HG03108 (cell line): ENCODE results near the gene CNDP1.
"Not testable (repeated sequence)": the region's sequence is repeated elsewhere in the genome, so short reads cannot be mapped to it uniquely, and the experiment has no call there.

ENCODE experiments used
- ATAC-seq: cut with Tn5 transposase; IDR thresholded peaks from one replicate; pipeline ENCODE4 v1.9.1; 2021; ENCODE audit warnings: moderate library complexity; ENCODE audit not compliant: unreplicated experiment

The CNDP1 gene

GRCh38 chr18:74534150-74534969 is at the start of gene CNDP1:
Gene CNDP1, plus strand, starts transcription at chr18:74534500. Its CDS starts 168 bp downstream, at chr18:74534668.
- no peak for ATAC-seq

GRCh38 chr18:74486119-74486849 is 48.0 kb upstream of the CNDP1 start:
- no peak for ATAC-seq

DNA sequence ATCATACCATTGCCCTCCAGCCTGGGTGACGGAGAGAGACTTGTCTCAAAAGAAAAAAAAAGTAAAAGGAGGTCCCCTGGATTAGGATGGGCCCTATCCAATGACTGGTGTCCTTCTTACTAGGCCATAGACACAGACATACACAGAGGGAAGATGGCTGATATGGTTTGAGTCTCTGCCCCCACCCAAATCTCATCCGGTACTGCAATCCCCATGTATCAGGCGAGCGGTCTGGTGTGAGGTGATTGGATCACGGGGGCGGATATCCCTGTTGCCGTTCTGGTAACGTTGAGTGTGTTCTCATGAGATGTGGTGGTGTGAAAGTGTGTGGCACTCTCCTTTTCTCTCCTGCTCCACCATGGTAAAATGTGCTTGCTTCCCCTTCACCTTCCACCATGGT is 45.9 kb upstream of the CNDP1 start:
- no peak for ATAC-seq

DNA sequence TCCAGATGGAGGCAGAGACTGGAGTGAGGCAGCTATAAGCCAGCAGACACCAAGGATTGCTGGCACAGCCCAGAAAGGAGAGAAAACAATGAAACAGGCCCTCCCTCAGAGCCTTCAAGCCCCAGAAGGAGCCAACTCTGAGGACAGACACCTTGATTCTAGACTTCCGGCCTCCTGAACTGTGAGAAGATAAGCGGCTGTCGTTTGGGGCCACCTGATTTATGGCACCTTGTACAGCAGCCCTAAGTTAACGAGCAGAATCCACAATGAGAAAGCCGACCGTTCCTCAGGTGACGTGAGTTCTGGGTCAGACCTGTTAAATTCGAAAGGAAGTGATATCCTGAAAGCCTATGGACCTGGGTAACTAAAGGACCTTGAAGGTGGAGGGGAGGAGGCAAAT is 45.4 kb upstream of the CNDP1 start:
- ATAC-seq: no peak

DNA sequence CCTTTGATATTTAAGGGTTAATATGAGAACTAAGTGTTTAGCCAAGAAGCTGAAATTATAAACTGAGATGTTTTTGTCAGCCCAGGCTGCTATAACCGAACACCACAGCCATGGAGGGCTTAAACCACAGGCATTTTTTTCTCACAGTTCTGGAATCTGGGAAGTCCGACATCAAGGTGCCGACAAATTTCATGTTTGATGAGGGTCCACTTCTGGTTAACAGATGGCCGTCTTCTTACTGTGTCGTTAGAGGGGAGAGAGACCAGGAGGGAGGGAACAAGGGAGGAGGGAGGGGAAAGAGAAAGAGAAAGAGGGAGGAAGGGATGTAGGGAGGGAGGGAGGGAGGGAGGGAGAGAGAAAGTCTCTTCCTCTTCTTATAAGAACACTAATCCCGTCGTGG is 44.6 kb upstream of the CNDP1 start:
- no peak for ATAC-seq

GRCh38 chr18:74492259-74492658 is 42.0 kb upstream of the CNDP1 start:
- no peak for ATAC-seq

DNA sequence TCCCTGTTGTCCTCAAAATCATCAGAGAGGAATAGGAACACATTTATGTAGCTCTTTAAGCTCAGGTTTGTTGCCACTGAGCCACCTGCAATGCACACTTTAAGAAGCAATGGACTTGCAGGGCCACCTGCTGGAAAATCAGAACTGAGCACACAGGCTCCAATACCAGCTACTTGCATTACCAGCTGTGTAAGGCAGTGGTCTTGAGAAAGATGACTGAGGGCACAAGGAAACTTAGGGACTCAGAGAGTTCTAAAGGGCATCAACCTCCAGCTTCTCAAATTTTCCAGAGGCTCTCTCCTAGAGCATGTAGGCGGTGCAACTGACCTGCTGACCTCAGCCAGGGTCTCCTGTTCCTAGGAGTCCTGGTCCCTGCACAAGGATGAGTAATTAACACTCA is 40.6 kb upstream of the CNDP1 start:
- peak; percentile 17 for ATAC-seq

DNA sequence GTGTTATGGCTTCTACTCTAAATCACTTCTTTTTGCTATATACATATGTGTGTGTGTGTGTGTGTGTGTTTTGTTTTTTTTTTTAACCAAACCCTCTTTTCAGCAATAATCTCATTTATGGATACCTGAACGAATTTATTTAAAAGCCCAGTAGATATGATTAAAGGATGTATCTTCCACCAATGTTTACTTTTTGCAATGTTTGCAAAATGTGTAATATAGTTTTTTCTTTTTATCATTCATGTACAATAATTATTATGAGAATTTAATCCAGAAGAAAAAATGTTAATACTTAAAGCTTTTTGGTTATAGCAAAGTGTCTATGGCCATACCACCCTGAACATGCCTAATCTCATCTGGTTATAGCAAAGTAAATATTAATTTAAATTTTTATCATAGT is 39.8 kb upstream of the CNDP1 start:
- ATAC-seq: no peak

DNA sequence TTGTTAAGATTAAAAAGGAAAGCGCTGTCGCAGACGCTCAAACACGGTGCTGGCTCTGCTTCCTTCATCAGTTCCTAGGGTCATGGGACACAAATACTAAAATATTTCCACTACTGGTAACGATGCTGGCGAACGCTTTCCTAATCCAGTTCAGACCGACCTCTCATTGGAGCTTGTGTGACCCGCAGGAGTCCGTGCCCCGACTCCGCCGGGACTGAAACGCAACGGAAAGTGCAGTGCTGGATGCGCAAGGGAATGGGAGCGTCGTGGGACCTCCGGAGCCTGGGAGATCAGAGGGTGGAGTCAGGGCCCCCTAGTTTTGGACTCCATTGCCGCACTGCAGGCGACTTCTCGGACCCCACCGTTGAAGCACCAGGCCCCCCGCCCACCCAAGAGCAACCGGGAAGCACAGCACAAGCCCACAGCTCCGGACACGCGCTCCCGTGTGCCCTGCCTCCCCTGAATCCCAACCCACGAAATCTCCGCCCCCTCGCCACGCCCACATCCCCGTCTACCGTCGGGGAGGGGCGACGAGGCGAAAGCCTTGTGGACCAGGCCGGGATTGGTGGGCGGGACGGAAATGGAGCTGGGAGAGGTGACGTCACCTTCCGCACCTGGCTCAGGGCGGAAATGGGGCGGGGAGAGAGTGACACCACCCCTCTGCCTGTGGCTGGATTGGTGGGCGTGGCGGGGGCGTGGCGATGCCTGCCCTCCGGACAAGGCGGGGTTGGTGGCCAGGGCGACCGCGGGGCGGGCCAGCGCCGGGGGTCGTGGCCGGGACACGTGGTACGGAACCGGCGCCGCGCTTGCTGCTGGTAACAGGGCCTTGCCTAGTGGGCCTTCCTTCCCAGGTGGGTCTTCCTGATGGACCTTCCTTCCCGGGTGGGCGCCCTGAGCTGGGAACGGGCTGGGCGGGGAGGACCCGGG is 38.5 kb upstream of the CNDP1 start, which contains the start of gene CNDP2:
TSS of gene CNDP2 (plus strand) at position 783 of the 927 bp plus-strand sequence. CDS start 3,611 bp downstream, outside the sequence.
- peak; percentile 68 for ATAC-seq

- peak; percentile 15 for ATAC-seq
These were observed 37.6 kb upstream of the CNDP1 start for GRCh38 chr18:74496508-74497323.

DNA sequence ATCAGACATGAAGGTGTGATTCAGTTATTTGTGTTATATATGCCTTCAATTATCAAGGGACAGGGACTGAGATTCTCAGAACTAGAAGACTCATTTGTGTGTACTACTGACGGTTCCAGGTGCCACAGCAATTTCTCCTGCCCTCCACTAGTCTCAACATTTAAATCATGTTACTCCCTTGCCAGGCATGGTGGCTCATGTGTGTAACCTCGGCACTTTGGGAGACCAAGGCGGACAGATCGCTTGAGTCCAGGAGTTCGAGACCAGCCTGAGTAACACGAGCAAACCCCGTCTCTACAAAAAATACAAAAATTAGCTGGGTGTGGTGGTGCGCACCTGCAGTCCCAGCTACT is 37.0 kb upstream of the CNDP1 start:
- ATAC-seq: no peak

GRCh38 chr18:74497778-74498177 is 36.5 kb upstream of the CNDP1 start:
- ATAC-seq: no peak

DNA sequence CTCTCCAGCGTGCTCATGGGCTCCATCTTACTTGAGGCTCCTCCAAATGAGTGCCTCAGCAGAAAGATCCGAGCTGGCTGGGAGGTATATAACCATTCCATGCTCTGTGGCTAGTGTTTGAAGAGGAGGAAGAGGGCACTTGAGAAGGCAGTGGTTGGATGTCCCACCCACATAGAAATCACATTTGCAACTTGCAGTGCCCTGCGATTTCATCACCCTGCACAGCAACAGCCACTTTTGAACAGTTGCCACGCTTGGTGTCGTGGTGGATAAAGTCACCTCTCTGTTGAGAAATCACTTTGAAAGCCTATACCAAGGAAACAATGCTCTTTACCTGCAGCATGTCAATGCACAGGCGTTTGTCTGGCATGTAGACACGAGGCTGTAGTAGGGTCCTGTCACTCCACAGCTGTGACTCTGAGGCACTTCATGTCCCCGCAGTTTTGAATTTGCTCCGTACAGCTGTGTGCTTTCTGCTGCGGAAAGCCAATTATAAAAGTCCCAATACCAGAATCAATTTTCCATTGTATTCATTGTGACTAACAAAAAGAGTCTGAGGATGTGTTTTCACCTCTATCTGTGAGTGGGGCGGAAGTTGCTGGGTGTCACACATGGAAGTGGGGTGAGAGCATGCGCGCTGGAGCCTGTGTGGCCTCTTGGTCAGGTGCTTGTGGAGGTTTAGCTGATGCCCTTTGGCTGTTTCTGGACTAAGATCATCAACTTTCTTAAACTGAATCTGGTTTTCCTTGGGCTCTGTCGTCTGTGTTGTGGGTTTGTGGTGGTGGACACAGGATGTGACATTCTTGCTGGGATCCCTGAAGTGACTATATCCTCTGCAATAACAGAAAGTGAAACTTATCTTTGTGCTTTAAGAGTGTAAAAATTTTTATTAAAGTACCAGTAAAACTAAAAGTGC is 35.3 kb upstream of the CNDP1 start:
- peak; percentile 30 for ATAC-seq

DNA sequence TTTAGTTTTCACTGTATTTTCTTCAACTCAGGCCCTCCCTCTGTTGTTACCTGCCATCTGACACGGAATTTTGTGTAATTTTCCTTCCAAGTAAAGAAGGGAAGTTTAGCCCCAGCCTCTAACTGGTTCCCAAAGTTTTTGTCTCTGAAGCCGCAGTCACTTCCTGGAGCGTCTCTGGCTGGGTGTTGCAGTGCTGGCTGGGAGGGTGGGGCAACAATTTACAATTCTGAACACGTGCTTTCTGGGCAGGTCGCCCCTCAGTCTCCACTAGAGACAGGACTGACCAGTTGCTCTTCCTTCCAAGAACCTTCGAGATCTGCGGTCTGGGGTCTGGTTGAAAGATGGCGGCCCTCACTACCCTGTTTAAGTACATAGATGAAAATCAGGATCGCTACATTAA is 34.7 kb upstream of the CNDP1 start:
- peak; percentile 34 for ATAC-seq

DNA sequence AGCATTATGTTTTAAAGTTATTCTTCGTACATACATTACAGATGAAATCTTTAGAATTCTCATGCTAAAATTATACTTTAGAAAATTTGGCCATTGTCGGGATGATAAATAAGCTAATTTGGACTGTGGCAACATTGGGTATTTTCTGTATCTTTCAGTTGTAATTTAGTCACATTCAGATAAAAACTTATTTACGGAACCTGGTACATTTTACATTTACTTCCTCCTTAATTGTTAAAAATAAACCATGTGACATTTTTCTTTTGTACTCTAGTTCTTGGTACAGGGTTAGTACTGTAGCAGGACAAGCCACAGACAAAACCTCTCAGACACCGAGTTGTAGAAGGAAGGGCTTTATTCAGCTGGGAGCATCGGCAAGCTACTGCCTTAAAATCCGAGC is 33.9 kb upstream of the CNDP1 start:
- no peak for ATAC-seq

GRCh38 chr18:74500774-74501173 is 33.5 kb upstream of the CNDP1 start:
- ATAC-seq: not testable (repeated sequence)

DNA sequence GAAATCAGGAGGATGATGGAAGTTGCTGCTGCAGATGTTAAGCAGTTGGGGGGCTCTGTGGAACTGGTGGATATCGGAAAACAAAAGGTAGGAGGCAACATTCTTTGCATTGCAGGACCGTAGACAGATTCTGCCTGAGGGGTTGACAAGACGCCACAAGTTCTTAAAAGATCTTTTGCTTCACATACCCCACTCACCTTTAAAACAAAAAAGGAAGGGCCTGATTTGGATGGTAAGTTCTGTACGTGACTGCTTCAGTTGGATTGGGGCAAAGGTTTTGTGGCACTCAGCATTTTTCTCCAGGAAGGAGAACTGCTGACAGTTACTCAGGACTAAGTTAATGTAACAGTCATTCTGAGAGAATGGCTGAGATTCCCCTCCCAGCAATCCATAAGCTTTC is 32.9 kb upstream of the CNDP1 start:
- ATAC-seq: no peak

GRCh38 chr18:74503137-74503536 is 31.2 kb upstream of the CNDP1 start:
- no peak for ATAC-seq

DNA sequence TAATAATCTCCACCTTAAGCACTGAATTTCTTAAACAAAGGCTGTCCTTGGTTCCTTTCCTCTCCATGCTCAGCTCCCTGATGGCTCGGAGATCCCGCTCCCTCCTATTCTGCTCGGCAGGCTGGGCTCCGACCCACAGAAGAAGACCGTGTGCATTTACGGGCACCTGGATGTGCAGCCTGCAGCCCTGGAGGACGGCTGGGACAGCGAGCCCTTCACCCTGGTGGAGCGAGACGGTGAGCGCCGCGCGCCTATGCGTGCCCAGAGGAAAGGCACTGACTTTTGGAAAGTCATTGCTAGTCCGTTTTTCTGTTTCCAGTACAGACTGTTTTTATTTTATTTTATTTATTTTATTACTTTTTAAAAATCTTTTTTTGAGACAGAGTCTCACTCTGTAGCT is 28.5 kb upstream of the CNDP1 start:
- no peak for ATAC-seq
